NOMO-1 (cell line): ENCODE results near the gene GRAMD4.
A peak's percentile ranks its signal among the peaks of the same experiment; 100 is the strongest.
"Not testable (repeated sequence)": the region's sequence is repeated elsewhere in the genome, so short reads cannot be mapped to it uniquely, and the experiment has no call there.

Source experiments
- DNase-seq, 2 experiments: peaks; one replicate each; lab custom pipeline; 2025; ENCODE audit not compliant: unreplicated experiment in 2 of 2; lab: John Stamatoyannopoulos, UW

Gene GRAMD4

GRCh38 chr22:46617986-46618647 is 2.1 kb upstream of the GRAMD4 start:
- DNase-seq: no peak

GRCh38 chr22:46618667-46619066 is 1.5 kb upstream of the GRAMD4 start:
- no peak for DNase-seq

- no peak for DNase-seq
These were observed 851 bp upstream of the GRAMD4 start for GRCh38 chr22:46619240-46619829.

DNA sequence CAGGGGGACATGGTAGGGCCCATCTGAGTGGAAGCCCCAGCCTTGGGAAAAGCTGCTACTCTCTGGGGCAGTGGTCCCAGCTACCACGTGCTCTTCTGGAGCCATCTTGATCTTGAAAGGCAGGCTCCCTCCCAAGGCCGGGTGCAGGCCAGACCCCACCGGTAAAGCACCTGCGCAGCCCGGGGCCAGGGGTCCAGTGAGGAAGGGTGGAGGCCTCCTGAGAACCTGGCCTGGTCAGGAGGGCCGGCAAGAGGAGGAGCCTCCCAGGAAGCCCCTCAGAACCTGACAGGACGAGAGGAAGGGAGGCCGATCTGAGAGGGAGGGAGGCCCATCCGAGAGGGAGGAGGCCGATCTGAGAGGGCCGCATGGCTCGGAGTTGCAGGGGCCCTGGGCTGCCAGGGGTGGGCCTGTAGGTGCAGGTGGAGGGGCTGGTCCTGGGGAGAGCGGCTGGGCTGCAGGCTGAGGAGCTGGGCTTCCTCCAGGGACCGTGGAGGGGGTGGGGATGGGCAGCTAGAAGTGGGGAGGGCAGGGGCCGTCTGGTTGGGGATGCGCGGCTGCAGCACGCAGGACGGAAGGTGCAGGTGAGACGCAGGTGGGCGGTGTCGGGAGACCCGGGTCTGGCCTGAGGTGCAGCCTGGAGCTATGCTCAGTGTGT is 529 bp downstream of the GRAMD4 start:
- DNase-seq: no peak

DNA sequence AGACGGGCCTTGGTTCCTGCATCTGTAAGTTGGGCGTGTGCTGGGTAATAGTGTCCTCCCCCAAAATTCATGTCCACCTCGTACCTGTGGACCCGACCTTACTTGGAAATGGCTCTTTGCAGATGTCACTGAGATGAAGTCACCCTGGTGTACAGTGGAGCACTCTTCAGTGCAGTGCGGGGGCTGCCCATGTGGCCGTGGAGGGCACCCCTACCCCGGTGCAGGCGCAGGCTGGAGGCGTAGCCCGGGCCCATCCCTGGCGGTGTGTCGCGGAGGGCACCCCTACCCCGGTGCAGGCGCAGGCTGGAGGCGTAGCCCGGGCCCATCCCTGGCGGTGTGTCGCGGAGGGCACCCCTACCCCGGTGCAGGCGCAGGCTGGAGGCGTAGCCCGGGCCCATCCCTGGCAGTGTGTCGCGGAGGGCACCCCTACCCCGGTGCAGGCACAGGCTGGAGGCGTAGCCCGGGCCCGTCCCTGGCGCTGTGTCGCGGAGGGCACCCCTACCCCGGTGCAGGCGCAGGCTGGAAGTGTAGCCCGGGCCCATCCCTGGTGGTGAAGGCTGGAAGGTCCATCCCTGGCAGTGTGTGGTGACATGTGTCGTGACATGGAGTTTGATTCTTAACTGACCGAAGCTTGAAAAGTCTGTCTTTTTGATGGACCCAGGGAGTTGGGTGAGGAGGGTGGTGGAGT is 1.2 kb downstream of the GRAMD4 start:
- not testable (repeated sequence) for DNase-seq

GRCh38 chr22:46622081-46622521 is 1.9 kb downstream of the GRAMD4 start:
- DNase-seq: peak; percentile 57 to 69

DNA sequence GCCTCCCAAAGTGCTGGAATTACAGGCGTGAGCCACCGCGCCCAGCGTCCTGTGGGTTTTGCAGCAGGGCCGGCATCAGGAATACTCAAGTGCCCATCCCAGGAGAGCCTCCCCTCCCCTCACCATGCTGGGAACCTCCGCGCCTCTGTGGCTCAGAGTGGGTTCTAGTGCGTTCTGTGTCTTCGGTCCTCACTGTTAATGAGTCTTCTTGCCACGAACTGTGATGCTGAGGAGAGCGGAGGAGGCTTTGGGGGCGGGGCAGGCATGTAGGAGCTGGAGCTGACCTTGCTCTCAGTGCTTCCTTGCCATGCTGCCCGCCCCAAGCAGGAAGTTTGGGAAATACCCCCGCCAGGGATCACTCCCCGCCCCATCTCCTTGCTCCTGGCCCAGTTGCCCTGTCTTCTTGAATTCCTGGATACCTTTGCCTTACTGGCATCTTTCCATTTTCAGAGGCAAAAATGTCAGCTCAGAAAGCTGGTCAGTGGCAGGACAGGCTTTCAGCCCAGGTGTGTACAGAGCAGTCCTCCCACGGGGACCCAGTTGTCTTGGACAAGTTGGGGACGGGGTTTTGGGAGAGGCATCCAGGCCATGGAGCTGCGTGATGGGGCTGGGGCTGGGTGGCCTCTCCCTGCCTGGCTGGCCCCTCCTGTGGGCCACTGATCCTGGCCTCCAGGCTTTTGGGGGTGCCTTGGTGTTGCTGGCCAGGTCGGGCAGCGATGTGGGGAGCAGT is 5.1 kb downstream of the GRAMD4 start:
- DNase-seq: no peak

DNA sequence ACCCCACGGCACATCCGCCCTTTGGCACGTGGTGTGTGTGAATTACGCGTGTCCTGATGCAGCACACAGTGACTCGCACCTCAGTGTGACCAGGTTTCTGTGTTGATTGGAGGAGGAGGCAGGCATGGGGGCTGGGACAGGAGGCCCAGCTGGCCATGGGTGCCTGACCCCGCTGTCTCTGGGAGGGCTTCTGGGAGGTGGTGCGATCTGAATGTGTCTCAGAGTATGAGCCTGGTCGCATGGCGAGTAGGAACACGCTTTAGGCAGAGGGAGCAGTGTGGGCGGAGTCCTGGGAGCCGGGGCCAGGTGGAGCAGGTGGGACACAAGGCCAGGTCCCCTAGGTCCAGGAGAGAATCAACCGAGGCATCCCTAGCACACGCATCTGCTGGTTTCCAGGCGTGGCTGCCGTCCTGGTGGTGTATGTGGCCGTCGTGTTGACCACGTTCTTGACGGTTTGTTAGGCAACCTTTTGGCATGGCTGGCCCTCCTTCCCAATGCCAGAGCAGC is 5.7 kb downstream of the GRAMD4 start:
- no peak for DNase-seq

- no peak for DNase-seq
These were observed 6.2 kb downstream of the GRAMD4 start for GRCh38 chr22:46626356-46626755.

DNA sequence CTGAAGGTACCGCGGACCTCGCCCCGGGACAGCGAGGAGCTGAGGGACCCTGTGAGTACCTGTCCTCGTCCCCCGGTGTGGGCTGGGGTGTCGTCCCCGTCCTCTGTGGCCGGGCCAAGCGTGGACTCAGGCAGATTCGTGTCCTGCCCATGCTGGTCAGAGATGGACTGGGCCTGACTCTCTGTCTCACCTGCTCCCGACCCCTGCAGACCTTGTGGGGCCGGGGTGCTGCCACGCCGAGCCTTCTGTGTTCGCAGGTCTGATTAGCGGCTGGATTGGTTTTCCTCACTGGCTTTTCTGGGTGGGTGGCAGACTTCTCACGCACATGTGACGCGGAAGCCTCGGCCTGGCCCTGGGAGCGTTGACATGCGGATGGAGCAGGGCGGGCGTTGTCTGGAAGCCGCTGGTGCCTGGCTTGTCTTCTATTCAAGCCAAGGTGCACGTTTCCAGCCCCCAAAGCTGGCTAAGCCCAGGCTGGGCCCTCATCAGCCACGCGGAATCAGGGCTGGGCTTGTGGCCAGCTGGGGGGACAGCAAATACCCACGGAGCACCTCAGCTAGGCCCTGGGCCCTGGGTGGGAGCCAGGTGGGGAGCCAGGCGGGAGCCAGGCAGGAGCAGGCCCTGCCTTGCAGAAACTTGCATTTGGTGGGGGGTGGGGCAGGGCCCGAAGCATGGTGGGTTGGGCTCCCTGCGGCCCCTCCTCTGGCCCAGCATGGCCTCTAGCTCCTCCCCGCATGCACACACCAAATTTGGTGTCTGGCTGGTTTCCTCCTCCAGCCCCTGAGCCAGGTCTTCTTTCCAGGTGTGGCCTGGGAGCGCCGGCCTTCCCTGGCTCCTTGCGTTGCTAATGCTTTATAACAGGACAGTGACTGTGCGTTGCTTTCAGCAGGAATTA is 7.0 kb downstream of the GRAMD4 start:
- no peak for DNase-seq

DNA sequence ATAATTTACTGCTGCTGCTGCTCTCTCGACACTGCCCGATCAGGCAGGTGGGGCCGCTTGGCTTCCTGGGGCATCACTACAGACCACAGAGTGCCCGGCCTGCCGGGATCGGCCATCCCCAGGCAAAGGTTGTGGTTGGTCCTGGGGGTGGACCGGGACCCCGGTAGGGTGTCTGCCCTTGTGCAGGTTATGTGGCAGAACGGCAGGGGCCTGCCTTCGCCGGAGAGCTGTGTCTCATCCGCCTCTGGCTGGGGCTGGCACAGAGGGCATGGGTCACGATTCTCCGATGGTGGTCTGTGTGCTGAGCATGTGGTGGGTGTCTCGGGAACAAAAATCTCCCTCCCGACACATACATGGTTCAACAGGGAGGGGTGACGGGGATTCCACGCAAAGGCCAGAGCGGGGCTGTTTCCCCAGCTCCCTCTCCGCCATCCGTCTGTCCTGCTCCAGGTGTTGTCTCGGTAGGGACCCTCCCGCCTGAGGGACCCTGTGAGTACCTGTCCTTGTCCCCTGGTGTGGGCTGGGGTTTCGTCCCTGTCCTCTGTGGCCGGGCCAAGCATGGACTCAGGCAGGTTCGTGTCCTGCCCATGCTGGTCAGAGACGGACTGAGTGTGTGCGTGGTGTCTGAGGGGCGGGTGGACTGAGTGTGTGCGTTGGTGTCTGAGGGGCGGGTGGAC is 7.8 kb downstream of the GRAMD4 start:
- no peak for DNase-seq

- no peak for DNase-seq
These were observed 8.6 kb downstream of the GRAMD4 start for GRCh38 chr22:46628756-46629155.

- DNase-seq: no peak
These were observed 9.1 kb downstream of the GRAMD4 start for GRCh38 chr22:46629291-46629690.

DNA sequence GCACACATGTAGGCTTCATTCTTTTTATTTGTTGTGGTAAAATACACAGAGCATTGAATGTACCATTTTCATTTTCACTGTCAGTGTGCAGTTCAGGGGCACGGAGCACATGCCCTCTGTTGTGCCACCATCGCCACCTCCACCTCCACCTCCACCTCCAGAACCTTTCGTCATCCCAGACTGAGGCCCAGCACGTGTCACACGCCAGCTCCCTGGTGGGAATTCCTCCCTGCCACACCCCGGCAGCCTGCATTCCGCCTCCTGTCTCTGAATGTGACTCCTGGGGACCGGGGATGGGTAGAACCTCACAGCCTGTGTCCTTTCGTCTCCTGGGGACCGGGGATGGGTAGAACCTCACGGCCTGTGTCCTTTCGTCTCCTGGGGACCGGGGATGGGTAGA is 10.9 kb downstream of the GRAMD4 start:
- DNase-seq: no peak

DNA sequence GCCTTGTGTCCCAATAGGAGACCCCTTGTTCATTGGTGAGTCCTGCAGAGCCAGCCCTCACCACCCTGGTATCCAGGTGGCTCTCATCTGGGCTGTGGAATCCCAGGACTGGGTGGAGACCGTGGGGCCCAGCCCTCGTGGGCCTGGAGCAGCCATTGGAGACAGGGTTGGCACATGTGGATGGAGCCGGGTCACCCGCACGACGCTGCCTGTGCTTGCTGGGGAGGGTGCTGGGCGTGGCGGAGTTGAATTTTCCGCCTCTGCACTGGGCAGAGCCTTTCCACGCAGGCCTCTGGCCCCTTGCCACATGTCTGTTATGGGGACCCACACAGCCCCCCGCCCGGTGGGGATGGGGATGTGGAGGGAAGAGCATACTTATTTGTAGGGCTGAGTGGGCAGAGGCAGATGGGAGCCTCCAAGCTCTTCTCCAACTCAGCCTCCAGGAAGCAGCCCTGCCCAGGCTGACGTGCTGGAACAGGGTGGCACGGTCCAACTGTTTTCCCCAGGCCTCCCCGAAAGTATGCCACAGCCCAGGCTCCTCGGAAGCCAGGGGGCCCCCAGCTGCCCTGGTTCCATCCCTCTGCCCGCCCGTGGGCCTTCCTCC is 12.6 kb downstream of the GRAMD4 start:
- no peak for DNase-seq

GRCh38 chr22:46633334-46633890 is 13.2 kb downstream of the GRAMD4 start:
- no peak for DNase-seq

DNA sequence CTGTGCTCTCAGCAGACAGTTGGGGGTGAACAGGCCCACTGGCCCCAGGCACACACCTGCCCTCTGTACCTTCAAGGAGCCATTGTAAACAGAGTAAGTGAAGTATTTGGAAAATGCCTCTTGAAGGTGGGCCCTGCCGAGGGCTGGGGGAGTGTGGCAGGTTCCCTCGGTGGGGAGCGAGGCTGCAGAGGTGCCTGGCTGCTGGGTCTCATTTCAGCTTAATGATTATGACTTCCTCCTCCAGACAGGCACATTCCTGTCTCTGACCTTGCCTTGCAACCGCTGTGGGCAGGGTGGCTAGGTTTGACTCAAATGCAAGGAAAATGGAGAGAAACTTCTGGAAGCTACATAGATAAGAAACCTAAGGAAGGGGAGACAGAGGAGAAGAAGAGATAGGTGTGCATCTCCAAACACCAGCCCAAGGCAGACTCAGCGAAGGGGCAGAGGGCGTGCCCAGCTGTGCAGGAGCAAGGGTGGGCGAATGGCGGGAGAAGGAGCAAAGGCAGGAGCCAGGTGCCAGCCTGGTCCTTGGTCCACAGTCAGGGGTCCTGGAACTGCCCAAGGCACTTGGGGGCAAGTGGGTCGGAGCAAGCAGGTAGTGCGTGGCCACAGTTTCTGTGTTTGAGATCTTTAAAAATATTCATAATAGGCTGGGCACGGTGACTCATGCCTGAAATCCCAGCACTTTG is 14.0 kb downstream of the GRAMD4 start:
- DNase-seq: no peak
